ENCODE data around the gene CRISPLD2.
"Not testable (repeated sequence)": the region's sequence is repeated elsewhere in the genome, so short reads cannot be mapped to it uniquely, and the experiment has no call there.

Gene CRISPLD2

DNA sequence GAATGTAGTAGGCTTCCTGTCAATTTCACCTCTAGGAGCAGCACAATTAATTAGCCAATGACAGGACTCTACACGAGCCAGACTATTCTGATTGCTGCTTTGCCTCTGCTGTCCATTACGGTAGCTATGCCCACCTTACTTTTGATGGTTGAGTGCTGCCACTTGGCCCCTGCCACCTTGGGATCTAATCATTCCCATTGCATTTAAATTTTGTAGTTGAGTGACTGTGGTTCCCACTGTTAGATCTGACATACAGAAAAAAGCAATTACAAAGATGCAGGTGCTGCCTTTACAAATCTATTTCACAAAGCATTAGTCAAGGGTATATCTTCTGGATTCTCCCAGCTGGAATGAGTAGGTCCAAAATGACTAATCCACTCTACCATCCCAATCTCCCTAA lies 39.9 kb downstream of the CRISPLD2 start:
- DNase-seq (ENCODE audit: low spot score): no peak

DNA sequence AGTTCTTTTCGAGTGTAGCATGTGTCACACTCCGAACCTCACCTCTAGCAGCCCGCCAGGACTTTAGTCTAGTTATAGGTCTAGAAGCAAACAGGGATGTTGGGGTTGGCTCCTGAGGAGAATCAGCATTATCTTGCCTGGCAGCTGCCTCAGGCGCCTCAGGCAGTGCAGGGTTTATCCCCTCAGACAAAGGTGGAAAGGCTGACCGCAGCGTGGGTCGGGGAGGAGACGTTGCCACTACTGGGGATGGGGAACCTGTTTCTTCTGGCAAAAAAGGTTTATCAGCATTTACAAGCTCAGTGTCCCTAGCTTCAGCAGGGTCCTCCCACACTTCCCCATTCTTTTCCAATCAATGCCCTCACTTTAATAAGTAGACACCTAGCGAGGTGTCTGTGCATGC lies 40.6 kb downstream of the CRISPLD2 start:
- DNase-seq (ENCODE audit: low spot score): no peak

- no peak for DNase-seq (ENCODE audit: low spot score)
These were observed 41.9 kb downstream of the CRISPLD2 start for GRCh38 chr16:84861671-84862070.

DNA sequence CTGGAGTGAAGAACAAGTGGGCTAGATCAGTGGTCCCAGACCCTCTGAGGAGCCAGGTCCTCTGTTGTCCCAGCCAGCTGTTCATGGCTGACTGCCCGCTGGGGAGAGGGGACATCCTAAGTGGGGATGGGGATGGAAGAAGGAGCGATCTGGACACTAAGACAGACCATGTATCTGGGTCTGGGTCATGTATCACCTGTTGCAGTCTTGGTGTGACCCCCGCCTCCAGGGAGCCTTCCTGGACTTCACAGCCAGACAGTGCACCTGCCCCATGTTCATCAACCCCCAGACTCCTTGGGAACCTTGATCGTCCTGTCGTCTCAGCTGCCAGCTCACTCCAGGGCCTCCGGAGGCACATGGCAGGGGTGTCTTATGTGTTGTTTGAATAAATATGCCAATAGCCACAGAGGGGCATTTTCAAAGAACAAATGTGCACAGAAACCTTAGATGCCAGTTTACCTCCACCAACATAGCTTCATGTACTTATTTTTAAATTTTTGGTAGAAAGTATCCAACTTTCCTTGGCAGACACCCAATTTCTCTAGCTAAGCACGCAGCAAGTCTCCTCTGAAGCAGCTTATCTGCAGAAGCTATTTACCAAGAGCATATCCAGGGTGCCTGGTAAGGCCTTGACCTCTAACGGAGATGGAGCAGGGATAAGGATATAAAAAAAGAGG lies 43.2 kb downstream of the CRISPLD2 start:
- no peak for DNase-seq (ENCODE audit: low spot score)

DNA sequence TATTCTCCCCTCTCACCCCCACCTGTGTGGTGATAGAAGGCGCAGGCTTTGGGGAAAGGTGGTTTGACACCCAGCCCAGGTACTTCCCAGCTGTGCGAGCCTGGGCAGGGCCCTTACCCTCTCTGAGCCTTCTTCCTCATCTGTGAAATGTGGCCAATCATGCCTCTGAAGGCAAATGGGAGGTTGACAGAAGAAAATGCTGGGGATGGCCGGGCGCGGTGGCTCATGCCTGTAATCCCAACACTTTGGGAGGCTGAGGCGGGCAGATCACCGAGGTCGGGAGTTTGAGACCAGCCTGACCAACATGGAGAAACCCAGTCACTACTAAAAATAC lies 43.7 kb downstream of the CRISPLD2 start:
- no peak for DNase-seq (ENCODE audit: low spot score)

DNA sequence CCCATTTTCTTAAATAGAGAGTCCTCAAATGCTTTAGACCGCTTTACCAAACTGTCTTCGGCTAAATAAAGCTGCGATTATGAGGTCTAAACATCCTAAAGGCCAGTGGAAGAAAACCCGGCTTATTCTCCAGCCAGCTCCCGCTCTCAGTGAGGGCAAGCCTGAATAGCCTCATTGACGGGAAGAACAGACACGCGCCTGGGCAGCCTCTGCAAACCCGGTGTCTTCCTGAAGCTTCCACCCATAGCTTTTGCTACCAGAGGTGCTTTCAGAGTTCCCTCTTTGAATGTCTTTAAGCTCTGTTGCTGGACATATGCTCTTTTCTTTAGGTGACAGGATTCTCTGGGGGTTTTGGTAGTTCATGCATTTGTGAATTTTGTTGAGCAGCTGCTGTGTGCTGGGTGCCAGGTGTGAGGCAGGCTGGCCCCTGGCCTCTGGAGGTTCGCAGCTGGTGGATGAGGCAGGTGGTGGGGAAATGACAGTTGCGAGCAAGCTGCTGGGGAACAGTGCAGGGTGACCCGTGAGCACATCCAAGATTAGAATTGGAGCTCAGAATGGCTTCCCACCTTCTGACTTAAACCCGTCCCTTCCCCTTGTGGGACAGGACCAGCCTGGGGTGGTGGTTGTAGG lies 44.7 kb downstream of the CRISPLD2 start:
- no peak for DNase-seq (ENCODE audit: low spot score)

DNA sequence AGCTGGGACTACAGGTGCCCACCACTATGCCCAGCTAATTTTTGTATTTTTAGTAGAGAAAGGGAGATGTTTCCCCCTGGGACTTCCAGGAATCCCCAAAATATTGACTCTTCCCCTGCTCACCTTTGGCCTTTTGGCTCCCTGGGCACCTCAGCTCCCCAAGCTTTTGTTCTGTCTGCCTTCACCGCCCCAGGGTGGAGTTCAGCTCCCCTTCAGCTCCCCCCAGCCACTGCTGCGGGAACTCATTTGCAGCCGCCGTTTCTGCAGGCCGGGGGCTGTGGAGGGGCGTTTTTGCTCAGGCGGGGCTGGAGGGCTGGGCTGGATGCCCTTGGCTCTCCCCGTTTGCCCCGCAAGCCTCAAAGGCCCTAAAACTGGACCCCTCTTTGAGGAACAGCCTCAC lies 47.9 kb downstream of the CRISPLD2 start:
- DNase-seq (ENCODE audit: low spot score): no peak

DNA sequence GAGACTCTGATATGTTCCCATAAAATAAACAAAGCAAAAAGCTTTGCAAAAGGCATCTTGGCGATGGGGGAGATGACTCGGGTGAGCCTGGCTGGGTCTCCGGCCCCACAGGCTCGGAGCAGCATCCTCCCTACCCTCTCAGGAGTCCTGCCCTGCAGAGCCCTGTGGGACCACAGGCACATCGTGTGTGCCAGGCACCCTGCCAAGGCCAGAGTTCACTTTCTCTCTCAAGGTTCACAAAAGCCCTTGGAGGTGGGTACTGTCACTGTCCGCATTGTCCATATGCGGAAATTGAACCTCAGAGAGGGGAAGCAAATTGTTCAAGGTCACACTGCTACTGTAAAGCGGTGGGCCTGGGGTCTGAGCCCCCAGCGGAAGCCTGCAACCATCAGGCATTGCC lies 48.5 kb downstream of the CRISPLD2 start:
- DNase-seq (ENCODE audit: low spot score): no peak

GRCh38 chr16:84868829-84869472 lies 49.2 kb downstream of the CRISPLD2 start:
- no peak for DNase-seq (ENCODE audit: low spot score)

- DNase-seq (ENCODE audit: low spot score): no peak
These were observed 49.7 kb downstream of the CRISPLD2 start for GRCh38 chr16:84869473-84869845.

- not testable (repeated sequence) for DNase-seq (ENCODE audit: low spot score)
These were observed 53.2 kb downstream of the CRISPLD2 start for GRCh38 chr16:84872971-84873370.

DNA sequence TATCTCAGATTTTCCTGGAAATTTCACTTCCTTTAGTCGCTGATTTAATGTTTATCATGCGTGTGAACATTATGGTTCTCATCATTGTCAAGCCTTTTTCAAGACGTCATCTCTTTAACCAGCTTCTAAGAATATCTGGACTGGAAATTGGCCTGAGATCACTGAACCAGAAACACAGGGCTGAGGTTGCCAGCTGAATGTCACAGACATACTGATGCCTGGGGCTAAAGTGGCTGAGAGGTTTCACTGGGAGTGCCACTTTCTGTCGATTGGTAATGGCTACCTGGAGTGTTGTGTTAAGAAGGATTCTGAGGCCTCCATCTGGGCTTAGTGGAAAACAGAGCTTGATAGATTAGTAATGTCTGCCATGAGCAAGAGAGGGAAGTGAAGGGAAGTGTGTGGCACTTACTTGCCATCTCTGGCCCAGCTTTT lies 54.2 kb downstream of the CRISPLD2 start:
- no peak for DNase-seq (ENCODE audit: low spot score)

DNA sequence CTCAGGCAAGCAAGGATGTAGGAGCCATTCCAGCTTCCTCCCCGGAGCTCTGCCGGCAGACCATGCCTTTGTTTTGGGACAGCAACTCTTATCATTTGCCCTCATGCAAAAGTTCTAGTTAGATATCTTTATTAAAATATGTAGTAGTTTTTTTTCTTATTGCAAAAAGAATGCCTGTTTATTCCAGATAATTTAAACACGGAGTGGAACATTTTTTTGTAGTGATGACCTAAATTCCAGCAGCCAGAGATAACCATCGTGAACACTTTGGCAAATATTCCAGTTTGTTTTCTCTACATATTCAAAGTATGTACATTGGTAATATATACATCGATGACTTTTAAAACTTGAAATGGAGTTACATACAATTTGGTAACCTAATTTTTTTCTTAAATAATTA lies 54.8 kb downstream of the CRISPLD2 start:
- DNase-seq (ENCODE audit: low spot score): no peak

- no peak for DNase-seq (ENCODE audit: low spot score)
These were observed 55.2 kb downstream of the CRISPLD2 start for GRCh38 chr16:84874983-84875382.

DNA sequence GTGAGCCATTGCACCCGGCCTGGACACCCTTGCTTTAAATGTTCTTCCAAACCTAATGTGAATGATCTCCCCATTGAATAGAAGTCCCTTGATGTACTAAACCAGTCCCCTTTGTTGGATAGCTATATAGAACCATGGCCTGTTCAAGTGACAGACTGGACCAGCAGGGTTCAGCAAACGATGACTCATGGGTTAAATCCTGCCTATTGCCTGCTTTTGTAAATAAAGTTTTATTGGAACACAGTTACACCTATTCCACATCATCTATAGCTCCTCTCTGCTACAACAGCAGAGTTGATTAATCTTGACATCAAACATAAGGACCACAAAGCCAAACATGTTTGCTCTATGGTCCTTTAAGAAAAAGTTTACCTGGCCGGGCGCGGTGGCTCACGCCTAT lies 56.1 kb downstream of the CRISPLD2 start:
- DNase-seq (ENCODE audit: low spot score): no peak

DNA sequence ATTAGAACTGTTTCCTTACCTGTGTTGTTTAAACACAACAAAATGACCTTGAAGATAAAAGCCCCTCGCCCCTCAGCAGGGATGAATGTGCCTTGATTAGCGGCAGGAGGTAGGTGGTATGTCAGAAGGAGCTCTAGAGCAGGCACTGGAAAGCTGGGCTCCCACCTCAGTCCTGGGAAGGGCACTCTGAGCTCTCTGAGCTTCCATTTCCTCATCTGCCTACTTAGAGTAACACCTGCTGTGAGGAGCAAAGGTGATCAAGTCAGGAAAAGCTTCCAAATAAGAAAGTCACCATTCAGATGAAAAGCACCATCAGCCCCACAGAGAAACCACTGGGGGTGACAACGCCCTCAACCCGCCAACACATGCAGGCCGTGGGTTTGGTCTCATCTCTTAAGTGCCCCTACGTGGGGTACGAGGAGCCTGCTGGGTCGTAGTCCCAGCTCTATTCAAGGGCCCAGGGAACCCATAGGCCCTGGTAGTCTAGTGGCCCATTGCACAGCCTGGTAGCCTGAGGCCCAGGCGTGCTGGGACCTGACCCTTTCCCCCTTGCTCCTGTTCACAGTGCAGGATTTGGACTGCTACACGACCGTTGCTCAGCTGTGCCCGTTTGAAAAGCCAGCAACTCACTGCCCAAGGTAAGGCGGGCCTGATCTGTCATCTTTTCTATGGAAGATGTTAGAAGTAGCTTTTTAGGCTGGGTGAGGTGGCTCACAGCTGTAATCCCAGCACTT lies 57.3 kb downstream of the CRISPLD2 start:
- no peak for DNase-seq (ENCODE audit: low spot score)

- no peak for DNase-seq (ENCODE audit: low spot score)
These were observed 59.0 kb downstream of the CRISPLD2 start for GRCh38 chr16:84878770-84879169.

DNA sequence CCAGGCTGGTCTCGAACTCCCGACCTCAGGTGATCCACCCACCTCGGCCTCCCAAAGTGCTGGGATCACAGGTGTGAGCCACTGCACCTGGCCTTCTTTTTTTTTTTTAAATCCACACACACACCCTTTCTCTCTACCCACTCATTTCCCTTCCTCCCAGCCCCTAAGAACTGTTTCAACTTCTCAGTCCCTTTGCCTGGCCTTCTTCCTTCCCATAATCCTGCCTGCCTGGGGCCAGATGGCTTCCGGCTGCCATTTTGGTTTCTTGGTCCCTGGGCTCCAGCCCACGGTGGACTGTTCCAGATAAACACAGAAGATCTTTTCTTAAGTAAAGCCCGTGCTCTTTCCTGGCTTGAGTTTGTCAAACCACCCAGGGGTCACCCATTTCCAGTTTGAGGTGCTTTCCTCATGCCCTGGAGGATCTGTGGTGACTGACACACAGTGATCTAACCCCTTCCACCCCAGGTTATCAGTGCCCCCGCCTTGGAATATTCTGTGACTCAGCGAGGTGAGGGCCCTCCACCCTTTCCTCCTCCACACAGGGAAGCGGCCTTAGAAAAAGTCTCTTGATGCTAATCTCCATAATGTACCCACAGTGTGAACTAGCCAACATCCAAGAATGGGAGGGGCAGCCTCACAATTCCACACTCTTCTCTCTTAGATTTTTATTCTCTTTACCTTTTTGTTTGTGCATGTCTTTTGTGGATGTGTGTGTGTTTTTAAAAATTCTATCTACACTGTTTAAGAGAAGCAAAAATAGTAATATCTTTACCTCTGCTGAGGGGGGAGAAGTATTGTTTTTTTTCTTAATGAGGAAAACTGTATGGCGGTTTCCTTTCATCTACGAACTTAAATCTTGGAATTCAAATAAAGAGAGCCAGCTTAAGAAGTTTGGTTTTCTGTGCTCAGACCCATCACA lies 60.0 kb downstream of the CRISPLD2 start:
- DNase-seq (ENCODE audit: low spot score): no peak

DNA sequence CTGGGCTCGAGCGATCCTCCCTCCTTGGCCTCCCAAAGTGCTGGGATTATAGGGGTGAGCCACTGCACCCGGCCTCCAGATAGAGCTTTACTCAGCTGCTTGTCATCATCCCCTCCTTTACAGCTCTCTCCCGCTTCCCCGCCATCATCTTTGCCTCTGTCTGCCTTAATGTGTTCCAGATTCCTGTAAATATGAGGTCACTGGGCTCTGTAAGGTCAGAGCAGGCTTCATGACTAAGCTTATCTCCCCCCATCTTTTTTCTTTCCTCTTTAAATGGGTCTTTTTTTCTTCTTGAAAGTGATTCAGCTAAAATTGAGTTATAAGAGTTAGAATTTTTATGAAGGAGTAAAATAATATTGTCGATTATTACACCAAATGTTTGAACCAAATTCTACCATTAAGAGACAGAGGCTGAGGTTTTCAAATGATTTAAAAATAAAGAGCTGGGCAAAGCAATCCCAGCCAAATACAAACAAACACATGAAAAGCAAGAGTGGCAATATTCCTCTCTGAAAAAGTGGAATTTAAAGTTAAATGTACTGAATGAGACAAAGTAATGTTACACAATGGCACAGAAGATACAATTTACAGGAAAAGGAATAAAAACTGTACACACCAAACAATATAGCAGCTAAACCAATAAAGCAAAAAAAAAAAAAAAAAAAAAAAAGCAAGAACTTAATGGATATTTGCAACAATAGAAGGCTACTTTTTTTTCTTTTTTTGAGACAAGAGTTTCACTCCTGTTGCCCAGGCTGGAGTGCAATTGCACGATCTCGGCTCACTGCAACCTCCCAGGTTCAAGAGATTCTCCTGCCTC lies 62.1 kb downstream of the CRISPLD2 start:
- DNase-seq (ENCODE audit: low spot score): peak; percentile 81

DNA sequence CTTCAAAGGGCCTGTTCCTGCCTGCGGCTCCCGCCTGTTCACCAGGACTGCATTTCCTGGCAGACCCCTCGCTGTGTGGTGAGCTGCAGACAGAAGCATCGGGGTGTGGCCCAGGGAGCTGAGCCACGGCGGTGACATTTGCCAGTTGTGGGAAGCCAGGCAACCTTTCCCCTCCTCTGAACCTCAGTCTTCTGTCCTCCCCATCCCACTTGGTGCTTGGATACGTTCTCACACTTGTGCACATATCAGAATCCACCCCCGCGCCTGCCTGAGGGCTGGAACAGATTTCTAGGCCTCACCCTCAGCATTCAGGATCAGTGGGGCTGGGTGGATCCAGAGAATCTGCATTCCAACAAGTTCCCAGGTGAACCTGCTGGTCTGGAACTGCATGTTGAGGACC lies 63.5 kb downstream of the CRISPLD2 start:
- no peak for DNase-seq (ENCODE audit: low spot score)

DNA sequence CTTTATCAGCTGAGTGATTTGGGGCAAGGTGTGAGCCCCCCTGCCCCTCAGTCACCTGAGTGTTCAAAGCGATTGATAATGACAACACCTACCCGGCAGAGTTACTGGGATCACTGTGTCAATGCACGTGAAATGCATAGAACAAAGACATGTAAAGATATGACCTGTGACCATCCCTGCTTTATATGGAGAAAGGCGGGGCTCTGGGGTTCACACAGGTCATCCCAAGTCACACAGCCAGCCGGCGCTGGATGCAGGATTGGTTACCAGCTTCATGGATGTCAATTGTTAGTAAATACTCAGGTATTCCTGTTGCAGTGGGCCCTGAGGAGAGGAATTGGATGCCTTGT lies 64.4 kb downstream of the CRISPLD2 start:
- DNase-seq (ENCODE audit: low spot score): no peak
